Liver (tissue), 9 donors: ENCODE data around the gene CCL16. TPM values are rescaled to one million over a fixed set of nuclear protein-coding genes. Genes with fewer than 3 reads are reported as not detected.
"Not testable (repeated sequence)": the region's sequence is repeated elsewhere in the genome, so short reads cannot be mapped to it uniquely, and the experiment has no call there.

ENCODE experiments used
- DNase-seq: peaks from one replicate; pipeline ENCODE4 v3.0.0-alpha.2; 2017; ENCODE audit warnings: low spot score
- H3K27ac ChIP-seq, 2 donors: one replicate each; pipeline ENCODE4 v1.7.0; 2013; ENCODE audit warnings: inconsistent platforms in 2 of 2, low read length in 2 of 2, control low read depth in 1 of 2, low read depth in 1 of 2, mild to moderate bottlenecking in 1 of 2
- H3K27me3 ChIP-seq, 4 donors: one replicate each; pipeline versions ENCODE4 v1.6.1 to v1.7.0; 2013; ENCODE audit warnings: low read length in 3 of 4, inconsistent platforms in 1 of 4, mild to moderate bottlenecking in 1 of 4, moderate library complexity in 1 of 4; ENCODE audit not compliant: control insufficient read depth in 4 of 4, insufficient read depth in 4 of 4
- H3K36me3 ChIP-seq, 4 donors: one replicate each; pipeline versions ENCODE4 v1.6.1 to v1.7.0; 2013; ENCODE audit warnings: low read length in 3 of 4, mild to moderate bottlenecking in 3 of 4, low read depth in 1 of 4, moderate library complexity in 1 of 4; ENCODE audit not compliant: control insufficient read depth in 4 of 4, insufficient read depth in 3 of 4
- H3K4me1 ChIP-seq, 4 donors: one replicate each; pipeline versions ENCODE4 v1.6.1 to v1.7.0; 2013; ENCODE audit warnings: low read length in 3 of 4, mild to moderate bottlenecking in 3 of 4, moderate library complexity in 1 of 4; ENCODE audit not compliant: control insufficient read depth in 4 of 4, insufficient read depth in 4 of 4
- H3K4me3 ChIP-seq, 3 donors: one replicate each; pipeline versions ENCODE4 v1.6.1 to v1.7.0; 2013; ENCODE audit warnings: low read length in 3 of 3, control low read depth in 1 of 3, low read depth in 1 of 3, mild to moderate bottlenecking in 1 of 3
- H3K9ac ChIP-seq, 2 donors: one replicate each; pipeline ENCODE4 v1.7.0; 2013; ENCODE audit warnings: low read length in 2 of 2, mild to moderate bottlenecking in 2 of 2, moderate library complexity in 2 of 2, control low read depth in 1 of 2, low read depth in 1 of 2
- H3K9me3 ChIP-seq, 4 donors: one replicate each; pipeline versions ENCODE4 v1.6.1 to v1.7.0; 2013; ENCODE audit warnings: low read length in 3 of 4; ENCODE audit not compliant: control insufficient read depth in 4 of 4
- ATF3 ChIP-seq: IDR thresholded peaks from 2 replicates; pipeline ENCODE4 v1.6.1; 2016; ENCODE audit warnings: antibody characterized with exemption
- EGR1 ChIP-seq, 2 donors: IDR thresholded peaks; 2 replicates each; pipeline ENCODE4 v1.6.1; 2016 to 2018; ENCODE audit warnings: antibody characterized with exemption in 2 of 2, low read depth in 2 of 2
- FOXA1 ChIP-seq: IDR thresholded peaks from 2 replicates; pipeline ENCODE4 v1.6.1; 2016; ENCODE audit warnings: antibody characterized with exemption
- HNF4G ChIP-seq: IDR thresholded peaks from 2 replicates; pipeline ENCODE4 v1.6.1; 2016; ENCODE audit warnings: antibody characterized with exemption
- NR2F2 ChIP-seq: IDR thresholded peaks from 2 replicates; pipeline ENCODE4 v1.6.1; 2016; ENCODE audit warnings: antibody characterized with exemption
- RAD21 ChIP-seq, 2 donors: IDR thresholded peaks; 2 replicates each; pipeline ENCODE4 v1.6.1; 2016; ENCODE audit warnings: antibody characterized with exemption in 2 of 2, mild to moderate bottlenecking in 2 of 2
- RXRA ChIP-seq, 2 donors: IDR thresholded peaks; 2 replicates each; pipeline ENCODE4 v1.6.1; 2017 to 2018; ENCODE audit warnings: antibody characterized with exemption in 2 of 2, mild to moderate bottlenecking in 1 of 2
- SP1 ChIP-seq: IDR thresholded peaks from 2 replicates; pipeline ENCODE4 v1.6.1; 2018; ENCODE audit warnings: antibody characterized with exemption, mild to moderate bottlenecking
- TAF1 ChIP-seq: conservative IDR thresholded peaks from 2 replicates; pipeline ENCODE4 v1.6.1; 2016; ENCODE audit warnings: antibody characterized with exemption, mild to moderate bottlenecking
- YY1 ChIP-seq: IDR thresholded peaks from 2 replicates; pipeline ENCODE4 v1.6.1; 2016; ENCODE audit warnings: antibody characterized with exemption, mild to moderate bottlenecking
- WGBS: extraction: QIAGEN DNeasy Blood & Tissue Kit; methylation state at CpG from one replicate; pipeline ENCODE4 v1.1.7; 2013; 5-methylcytosine and 5-hydroxymethylcytosine counted together
- polyA plus RNA-seq, 2 donors: library from polyadenylated mRNA; stranded (reverse) in 1 of 2; unstranded in 1 of 2; fragments of 200-250 nt in 1 of 2; fragments of >200 nt in 1 of 2; fragmentation: Nextera tagmentation in 1 of 2; extraction: Ambion mirVana in 1 of 2; gene quantifications; one replicate each; pipeline versions ENCODE4 v1.2.1 to v1.2.3, GENCODE V29; 2013 to 2015
- total RNA-seq, 2 donors: library from RNA; depleted of rRNA; stranded (reverse); fragments of >200 nt; gene quantifications; one replicate each; pipeline ENCODE4 v1.2.3, GENCODE V29; 2014
- TF ChIP-seq, protein P1 (sequence below): IDR thresholded peaks from 2 replicates; pipeline ENCODE4 v1.6.1; 2016; ENCODE audit warnings: antibody characterized with exemption
- donor health status: healthy.
- donor health status: healthy.
- donor health status: healthy.
- donor health status: healthy.
- donor health status: healthy.

Gene CCL16
- total and polyA plus RNA-seq, 4 donors: 0.65 to 22.3 (median 14.9) TPM

GRCh38 chr17:36017799-36018198, 36.5 kb upstream of the CCL16 start, which contains the start of gene CCL23:
TSS of gene CCL23 (minus strand) at chr17:36017972. CDS start at chr17:36017897, 75 bp downstream.
- no peak within 1 kb of the TSS for H3K27ac ChIP-seq
- peaks cover 0 to 2% (median 0%) of the 10 kb centered on the region in 4 donors for H3K4me1 ChIP-seq
- TF ChIP-seq TAF1: no peak
- peak; percentile 90 for TF ChIP-seq NR2F2
- TF ChIP-seq RAD21 (IDR thresholded peaks at IDR 0.05): peak in 1 of 2 donors; percentile 21
- TF ChIP-seq, protein P1, sequence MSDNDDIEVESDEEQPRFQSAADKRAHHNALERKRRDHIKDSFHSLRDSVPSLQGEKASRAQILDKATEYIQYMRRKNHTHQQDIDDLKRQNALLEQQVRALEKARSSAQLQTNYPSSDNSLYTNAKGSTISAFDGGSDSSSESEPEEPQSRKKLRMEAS: peak; percentile 44
- no peaks in the 10 kb centered on the region for H3K9me3 ChIP-seq
- no peak within 1 kb of the TSS for H3K4me3 ChIP-seq
- WGBS: 61% methylated on average over 6 of the region's 6 CpGs
- no peak for DNase-seq
- H3K9ac ChIP-seq: no peak within 1 kb of the TSS
- no peaks in the 10 kb centered on the region for H3K27me3 ChIP-seq
- peaks cover 0 to 3% (median under 1%) of the 10 kb centered on the region in 4 donors for H3K36me3 ChIP-seq

- DNase-seq: no peak
- no peaks in the 10 kb centered on the region for H3K27me3 ChIP-seq
- TF ChIP-seq YY1 (no peak), SP1 (no peak)
- TF ChIP-seq, protein P1: no peak
- H3K4me1 ChIP-seq: peaks cover 0 to 2% (median 0%) of the 10 kb centered on the region in 4 donors
- no peaks in the 10 kb centered on the region for H3K9me3 ChIP-seq
- WGBS: 98% methylated on average over 2 of the region's 2 CpGs
- no peak overlapping the region for H3K27ac ChIP-seq
- peaks cover 0 to 14% (median 5%) of the 10 kb centered on the region in 4 donors for H3K36me3 ChIP-seq
- H3K4me3 ChIP-seq: no peak overlapping the region
- no peak overlapping the region for H3K9ac ChIP-seq
Observed at GRCh38 chr17:36016555-36016954, 35.3 kb upstream of the CCL16 start.

GRCh38 chr17:36015895-36016294, 34.6 kb upstream of the CCL16 start:
- WGBS: 98% methylated on average over 4 of the region's 4 CpGs

GRCh38 chr17:36014946-36015345, 33.6 kb upstream of the CCL16 start:
- 76% methylated on average over 5 of the region's 5 CpGs for WGBS

More at GRCh38 chr17:36015895-36016294, 34.6 kb upstream of the CCL16 start:
- H3K4me1 ChIP-seq, H3K27me3 ChIP-seq, H3K27ac ChIP-seq, DNase-seq, H3K9ac ChIP-seq, H3K4me3 ChIP-seq, H3K9me3 ChIP-seq: not testable (repeated sequence)
- H3K36me3 ChIP-seq: peaks cover 0 to 14% (median 6%) of the 10 kb centered on the region in 4 donors

More at GRCh38 chr17:36014946-36015345, 33.6 kb upstream of the CCL16 start:
- Histone ChIP-seq H3K4me3 (no peak overlapping the region), H3K4me1 (peaks cover 0 to 2% (median 0%) of the 10 kb centered on the region in 4 donors), H3K27ac (no peak overlapping the region), H3K9me3 (no peaks in the 10 kb centered on the region), H3K27me3 (no peaks in the 10 kb centered on the region), H3K36me3 (peaks cover 0 to 14% (median 8%) of the 10 kb centered on the region in 4 donors), H3K9ac (no peak overlapping the region)
- TF ChIP-seq, protein P1: no peak
- TF ChIP-seq EGR1 (IDR thresholded peaks at IDR 0.05; ENCODE audit: low read depth in 2 of 2) (no peak), FOXA1 (no peak), ATF3 (no peak), RXRA (IDR thresholded peaks at IDR 0.05) (no peak), NR2F2 (no peak), HNF4G (no peak), YY1 (no peak)
- DNase-seq: no peak
